22Rv1 (cell line): ENCODE results near the gene OR6B2.
"Not testable (repeated sequence)": the region's sequence is repeated elsewhere in the genome, so short reads cannot be mapped to it uniquely, and the experiment has no call there.

Source experiments
- H3K27ac ChIP-seq: fragments of 450-650 bp; 2 replicates; pipeline ENCODE4 v1.5.1; 2017
- ZFX ChIP-seq: fragments of 450-650 bp; IDR thresholded peaks from 2 replicates; pipeline ENCODE4 v1.6.1; 2017; ENCODE audit warnings: antibody characterized with exemption, borderline replicate concordance
- TF ChIP-seq, protein P1 (sequence below): fragments of 450-650 bp; IDR thresholded peaks from 2 replicates; pipeline ENCODE4 v1.5.1; 2017; ENCODE audit warnings: mild to moderate bottlenecking

Gene OR6B2

GRCh38 chr2:240051697-240052096, 21.5 kb upstream of the OR6B2 start:
- TF ChIP-seq, protein P1, sequence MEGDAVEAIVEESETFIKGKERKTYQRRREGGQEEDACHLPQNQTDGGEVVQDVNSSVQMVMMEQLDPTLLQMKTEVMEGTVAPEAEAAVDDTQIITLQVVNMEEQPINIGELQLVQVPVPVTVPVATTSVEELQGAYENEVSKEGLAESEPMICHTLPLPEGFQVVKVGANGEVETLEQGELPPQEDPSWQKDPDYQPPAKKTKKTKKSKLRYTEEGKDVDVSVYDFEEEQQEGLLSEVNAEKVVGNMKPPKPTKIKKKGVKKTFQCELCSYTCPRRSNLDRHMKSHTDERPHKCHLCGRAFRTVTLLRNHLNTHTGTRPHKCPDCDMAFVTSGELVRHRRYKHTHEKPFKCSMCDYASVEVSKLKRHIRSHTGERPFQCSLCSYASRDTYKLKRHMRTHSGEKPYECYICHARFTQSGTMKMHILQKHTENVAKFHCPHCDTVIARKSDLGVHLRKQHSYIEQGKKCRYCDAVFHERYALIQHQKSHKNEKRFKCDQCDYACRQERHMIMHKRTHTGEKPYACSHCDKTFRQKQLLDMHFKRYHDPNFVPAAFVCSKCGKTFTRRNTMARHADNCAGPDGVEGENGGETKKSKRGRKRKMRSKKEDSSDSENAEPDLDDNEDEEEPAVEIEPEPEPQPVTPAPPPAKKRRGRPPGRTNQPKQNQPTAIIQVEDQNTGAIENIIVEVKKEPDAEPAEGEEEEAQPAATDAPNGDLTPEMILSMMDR: no peak
- no peak for TF ChIP-seq ZFX
- H3K27ac ChIP-seq: no peak overlapping the region

DNA sequence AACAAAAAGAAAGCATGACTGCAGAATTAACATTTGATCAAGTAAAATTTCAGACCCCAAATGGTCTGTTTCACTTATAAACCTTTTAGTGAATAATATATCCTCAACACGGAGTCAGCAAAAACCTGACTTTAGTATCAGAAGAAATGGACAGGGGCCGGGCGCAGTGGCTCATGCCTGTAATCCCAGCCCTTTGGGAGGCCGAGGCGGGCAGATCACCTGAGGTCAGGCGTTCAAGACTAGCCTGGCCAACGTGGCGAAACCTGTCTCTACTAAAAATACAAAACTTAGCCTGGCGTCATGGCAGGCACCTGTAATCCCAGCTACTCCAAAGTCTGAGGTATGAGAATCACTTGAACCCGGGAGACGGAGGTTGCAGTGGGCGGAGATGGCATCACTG, 20.0 kb upstream of the OR6B2 start:
- no peak for TF ChIP-seq ZFX
- TF ChIP-seq, protein P1: no peak
- H3K27ac ChIP-seq: no peak overlapping the region

- no peak overlapping the region for H3K27ac ChIP-seq
- TF ChIP-seq ZFX: no peak
- TF ChIP-seq, protein P1: no peak
These were observed 18.0 kb upstream of the OR6B2 start for GRCh38 chr2:240048237-240048636.

- no peak overlapping the region for H3K27ac ChIP-seq
- no peak for TF ChIP-seq ZFX
- TF ChIP-seq, protein P1: no peak
These were observed 14.9 kb upstream of the OR6B2 start for GRCh38 chr2:240045098-240045497.

GRCh38 chr2:240044096-240044495, 13.9 kb upstream of the OR6B2 start:
- H3K27ac ChIP-seq: not testable (repeated sequence)

GRCh38 chr2:240043279-240043989, 13.2 kb upstream of the OR6B2 start:
- no peak overlapping the region for H3K27ac ChIP-seq
- TF ChIP-seq, protein P1: no peak
- TF ChIP-seq ZFX: no peak

DNA sequence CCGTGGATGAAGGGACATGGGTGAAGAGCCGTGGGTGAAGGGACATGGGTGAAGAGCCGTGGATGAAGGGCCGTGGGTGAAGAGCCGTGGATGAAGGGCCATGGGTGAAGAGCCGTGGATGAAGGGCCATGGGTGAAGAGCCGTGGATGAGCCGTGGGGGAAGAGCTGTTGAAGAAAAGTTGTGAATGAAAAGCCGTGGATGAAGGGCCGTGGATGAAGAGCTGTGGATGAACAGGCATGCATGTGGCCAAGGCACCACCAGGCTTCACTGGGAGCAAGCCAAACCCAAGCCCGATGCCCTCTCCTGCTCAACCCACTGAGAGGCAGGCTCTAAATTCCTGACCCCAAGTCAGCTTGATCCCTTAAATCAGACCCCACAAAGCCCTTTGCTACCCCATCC, 12.5 kb upstream of the OR6B2 start:
- TF ChIP-seq, protein P1: no peak
- no peak for TF ChIP-seq ZFX
- H3K27ac ChIP-seq: no peak overlapping the region

DNA sequence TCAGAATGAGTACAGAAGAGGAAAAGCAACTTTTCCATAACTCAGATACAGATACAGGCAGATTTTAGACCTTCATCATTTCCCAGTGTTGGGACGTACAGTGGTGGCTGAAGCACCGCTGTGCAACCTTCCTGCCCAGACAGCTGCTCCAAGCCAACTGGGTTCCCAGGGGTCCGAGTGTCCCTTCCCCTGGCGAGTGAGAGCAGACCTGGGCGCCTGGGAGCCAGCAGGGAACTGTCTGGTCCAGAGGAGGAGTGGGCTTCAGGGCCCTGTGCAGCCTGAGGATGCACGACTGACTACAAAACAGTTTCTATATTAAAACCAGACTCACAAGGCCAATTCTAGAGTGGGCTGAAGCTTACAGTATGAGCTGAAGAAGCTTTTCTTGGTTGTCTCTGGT, 11.1 kb upstream of the OR6B2 start:
- TF ChIP-seq ZFX: no peak
- TF ChIP-seq, protein P1: no peak
- H3K27ac ChIP-seq: no peak overlapping the region
